ENCODE measurements around the gene ATP2A3.

ATP2A3 gene

DNA sequence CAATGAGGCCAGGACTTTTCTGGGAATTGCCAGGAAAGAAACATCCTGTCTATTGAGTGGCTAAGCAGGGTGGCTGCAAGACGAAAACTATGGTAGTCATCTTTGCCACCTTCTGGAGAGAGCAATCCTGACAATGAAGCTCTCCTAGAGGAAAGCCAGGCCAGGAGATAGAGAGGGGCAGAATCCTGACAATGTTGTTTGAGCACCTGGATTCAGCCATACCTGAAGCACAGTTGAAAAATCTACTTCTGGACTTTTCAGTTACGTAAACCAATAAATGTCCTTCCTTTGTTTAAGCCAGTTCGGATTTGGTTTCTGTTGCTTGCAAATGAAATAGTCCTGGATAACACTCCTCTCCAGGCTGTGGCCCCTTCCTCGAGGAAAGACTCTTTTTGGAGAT lies 57.4 kb downstream of the ATP2A3 start:
- DNase-seq: no peak

DNA sequence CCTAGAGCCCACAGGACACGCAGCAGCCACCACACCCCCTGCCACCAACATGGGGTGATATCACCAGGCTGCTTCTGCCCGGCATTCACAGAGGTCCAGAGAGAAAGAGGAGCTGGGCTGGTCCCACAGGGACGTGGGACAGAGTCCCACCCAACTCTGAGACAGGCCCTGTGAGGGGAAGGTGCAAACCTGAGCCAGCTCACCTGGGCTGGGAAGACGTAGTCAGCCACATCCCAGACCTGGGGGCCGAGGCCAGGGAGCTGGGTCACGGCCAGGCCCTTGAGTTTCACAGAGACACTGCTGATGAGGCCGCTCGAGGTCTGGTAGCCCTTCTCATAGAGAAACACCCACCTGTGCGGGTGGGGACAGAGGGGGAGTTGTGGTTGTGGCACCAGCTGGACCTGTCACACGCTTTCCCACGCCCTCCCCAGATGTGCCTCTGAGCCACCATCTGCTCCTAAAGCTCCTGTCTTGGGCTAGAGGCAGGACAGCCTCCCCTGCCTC lies 59.2 kb downstream of the ATP2A3 start:
- no peak for DNase-seq

DNA sequence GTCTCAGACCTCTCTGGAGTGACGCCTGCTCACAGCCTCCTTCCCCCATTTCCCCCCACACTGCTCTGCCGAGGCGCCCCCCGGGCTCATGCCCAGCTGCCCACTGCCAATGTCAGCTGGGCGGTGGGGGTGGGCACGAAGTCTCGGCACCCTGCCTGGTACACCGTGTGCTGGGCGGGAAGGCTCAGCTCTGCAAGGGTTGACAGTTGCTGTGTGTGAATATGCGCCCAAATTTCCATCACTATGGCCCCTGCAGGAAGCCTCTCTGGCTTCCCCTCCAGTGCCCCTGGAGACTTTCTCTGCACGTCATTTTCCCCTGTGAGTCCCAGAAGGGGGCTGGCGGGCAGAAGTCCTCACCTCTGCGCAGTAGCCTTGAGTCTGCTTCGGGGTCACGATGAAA lies 59.7 kb downstream of the ATP2A3 start:
- DNase-seq: no peak

DNA sequence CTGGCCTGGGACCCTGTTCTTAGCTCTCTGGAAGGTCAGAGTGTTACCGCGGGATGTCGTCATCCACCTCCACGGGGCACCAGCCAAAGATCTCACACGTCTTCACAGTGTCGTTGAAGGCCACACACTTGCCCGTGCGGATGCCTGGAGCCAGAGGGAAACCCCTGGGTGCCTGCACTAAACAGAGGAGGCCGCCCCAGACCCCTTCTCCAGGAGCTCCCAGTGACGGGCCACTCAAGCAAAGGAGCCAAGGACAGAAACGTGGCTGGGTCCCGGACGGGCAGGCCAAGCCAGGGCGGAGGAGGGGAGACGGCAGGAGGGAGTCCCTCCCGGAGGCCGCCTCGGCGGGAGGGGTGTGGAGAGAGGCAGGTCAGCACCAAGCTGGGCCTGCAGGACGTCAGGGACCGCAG lies 60.4 kb downstream of the ATP2A3 start:
- no peak for DNase-seq

DNA sequence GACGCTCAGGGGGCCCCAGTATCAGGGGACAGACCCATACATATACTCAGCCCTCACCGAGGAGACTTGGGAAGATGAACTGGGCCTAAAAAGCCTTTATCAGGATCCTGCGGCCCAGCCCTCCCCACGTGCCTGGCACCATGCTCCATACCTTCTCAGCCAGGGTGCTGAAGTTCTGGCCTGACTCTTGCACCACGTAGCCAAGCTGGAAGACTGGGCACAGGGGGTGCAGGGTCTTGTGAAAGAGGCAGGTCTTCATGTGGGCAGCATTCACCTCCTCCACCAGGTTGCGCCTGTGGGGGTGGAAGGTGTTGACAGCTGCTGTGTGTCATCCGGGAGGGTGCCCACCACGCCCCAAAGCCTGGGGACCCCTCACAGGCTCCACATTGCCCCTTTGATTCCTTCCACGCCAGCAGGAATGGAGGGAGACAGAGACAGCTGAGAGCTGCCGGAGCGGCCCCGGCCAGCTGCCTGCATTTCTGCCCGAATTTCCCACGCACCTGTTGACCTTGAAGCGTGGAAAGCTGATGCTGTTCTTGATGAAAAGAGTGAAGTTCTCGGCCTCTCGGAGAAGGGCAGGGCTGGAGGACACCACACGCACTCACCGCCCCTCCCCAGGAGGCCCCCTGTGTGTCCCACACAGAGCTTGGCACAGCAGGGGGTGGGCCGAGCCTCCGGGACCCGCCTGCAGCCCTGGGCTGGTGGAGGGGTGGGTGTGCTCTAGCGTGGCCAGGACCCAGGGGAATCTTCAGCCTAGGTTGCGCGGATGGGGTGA lies 61.0 kb downstream of the ATP2A3 start:
- no peak for DNase-seq

DNA sequence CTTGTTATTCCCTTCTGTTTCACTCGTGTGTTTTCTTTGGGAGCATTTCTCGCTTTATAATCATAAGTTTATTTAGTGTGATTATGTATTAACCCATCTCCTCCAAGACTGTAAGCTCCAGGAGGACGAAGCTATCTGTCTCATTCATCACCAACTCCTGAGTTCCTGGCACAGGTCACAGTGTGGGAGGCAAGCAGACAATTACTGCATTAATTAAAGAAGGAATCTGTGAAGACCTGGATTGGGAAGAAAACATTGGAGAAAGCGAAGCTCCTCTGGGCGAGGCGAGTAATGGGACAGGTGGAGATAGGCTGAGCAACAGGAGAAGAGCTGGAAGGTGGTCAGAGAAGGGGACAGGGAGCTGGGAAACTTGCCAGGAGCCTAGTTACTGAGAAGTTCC lies 63.6 kb downstream of the ATP2A3 start:
- no peak for DNase-seq

DNA sequence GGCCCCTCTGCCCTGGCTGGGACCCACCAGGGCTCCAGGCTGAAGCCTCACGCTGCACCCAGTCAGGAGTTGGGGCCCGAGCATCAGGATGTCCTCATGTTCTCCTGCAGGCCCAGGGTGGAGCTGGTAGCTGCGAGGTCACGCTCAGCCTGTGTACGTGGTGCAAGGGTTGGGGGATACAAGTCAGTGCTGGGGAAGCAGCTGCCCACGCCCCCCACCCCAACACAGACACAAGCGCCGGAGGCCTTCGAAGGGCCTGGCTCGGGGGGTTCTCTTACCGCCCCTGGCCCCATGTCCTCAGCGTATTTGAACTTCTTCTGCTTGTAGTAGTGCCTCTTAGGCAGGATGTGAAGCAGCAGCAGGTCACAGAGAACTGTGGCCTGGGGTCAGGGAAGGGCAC lies 66.5 kb downstream of the ATP2A3 start:
- no peak for DNase-seq

DNA sequence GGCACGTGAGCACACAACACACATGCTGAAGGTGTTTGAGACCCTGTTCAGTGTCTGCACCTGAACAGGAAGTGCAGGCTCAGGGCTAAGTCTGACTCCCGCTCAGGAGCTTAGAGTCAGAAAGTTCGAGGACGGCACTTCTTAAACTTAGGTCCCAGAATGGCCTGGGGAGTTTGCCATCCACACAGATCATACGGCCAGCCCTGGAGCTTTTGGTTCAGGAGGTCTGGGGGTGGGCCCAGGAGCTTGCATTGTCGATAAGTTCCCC lies 67.3 kb downstream of the ATP2A3 start:
- DNase-seq: no peak

DNA sequence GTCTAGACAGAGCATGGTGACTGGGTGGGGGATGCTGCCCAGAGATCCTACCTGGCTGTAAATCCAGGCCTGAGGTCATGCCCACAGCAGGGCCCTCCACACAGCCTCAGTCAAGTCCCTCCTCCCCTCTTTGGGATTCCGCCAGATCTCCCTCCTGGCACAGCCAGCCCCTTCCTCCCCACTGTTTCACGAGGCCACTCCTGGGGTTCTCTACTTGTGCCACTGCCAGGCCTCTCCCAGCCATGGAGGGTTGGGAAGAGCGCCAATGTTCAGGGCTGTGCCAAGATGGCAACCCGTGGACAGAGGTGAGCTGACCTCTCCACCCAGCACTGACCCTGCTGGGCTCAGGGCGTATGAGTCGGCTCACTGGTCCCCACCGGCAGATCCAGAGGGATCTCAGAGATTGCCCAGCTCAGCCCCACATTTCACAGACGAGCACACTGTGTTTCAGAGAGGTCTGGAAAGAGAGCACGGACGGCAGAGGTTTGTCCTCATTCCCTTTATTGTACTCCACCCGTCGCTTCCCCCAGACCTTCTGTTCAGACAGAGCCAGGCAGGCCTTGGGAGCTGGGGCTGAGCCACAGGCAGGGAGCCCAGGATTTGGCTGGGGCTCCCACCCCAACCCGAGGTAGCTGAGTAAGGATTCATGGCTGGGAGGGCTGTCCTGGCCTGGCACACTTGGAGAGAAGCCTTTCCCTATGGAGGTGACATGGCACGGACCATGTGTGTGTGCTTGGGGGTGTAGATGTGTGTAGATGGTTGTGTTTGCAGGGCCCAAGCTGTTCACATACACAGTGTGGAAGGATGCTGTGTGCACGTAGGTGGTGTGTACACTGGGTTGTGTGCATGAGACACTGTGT lies 67.9 kb downstream of the ATP2A3 start:
- no peak for DNase-seq

DNA sequence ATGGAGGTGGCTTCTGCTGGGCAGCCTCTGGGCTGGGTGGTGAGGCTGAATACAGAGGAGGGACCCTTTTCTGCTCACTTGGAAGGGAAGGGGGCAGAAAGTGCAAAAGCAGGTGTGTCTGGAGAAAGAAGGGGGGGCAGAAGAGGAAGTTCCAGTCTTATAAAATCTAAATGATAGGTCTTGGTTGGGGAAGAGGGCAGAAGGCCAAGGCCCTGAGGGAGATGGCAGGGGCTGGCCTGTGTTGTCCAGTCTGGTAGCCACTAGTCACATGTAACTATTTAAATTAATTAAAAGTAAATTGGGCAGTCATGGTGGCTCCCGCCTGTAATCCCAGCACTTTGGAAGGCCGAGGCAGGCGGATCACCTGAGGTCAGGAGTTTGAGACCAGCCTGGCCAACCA lies 68.9 kb downstream of the ATP2A3 start:
- DNase-seq: no peak

DNA sequence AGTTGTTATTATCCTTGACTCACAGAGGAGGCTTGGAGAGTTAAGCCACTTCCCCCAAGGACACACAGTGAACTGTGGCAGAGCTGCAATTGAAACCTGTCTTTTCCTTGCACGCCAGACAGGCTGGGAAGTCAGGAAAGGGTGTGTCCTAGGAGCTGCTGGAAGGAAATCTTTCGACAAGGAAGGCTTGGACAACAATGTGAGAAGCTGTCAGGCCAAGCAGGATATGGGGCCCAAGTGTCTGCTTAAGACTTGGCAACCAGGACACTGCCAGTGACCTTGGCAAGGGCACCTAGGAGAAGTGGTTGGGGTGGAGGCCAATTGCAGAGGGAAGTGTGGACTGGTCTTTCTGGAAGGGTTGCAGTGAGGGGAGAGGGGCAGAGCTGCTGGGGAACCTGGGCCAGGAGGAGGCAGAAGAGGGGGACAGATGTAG lies 69.3 kb downstream of the ATP2A3 start:
- DNase-seq: no peak

DNA sequence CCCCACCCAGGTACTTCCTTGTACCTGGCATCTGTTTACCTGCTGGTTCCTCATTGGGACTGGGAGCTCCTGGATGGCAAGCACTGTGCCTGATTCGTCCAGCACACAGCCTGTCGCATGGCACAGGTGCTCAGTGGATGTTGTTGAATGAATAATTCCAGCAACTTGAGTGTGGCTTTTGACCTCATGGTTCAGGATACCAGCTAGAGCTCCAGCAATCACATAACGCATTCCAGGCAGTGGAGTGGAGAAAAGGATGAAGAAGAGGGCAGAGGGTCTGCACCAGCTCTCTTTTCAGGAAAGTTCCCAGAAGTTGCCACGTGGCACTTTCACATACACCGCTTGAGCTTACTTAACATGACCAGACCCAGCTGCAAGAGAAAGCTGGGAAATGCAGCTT lies 70.0 kb downstream of the ATP2A3 start:
- no peak for DNase-seq

DNA sequence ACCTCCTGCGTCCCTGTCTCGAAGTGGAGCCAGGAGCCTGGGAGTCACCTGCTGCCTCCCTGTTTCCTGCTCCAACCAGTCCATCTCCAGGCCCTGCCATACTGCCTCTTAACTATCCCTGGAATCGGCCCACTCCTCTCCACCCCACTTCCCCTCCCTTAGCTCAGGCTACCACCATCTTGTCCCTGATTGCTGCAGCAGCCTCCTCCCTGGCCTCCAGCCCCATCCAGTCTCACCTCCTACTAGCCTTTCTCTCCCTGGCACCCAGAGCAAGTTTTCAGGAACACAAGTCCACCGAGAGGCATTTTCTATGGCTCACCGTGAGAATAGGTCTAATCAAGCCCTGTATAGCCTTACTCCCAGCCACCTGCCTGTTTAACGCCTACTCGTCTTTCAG lies 70.5 kb downstream of the ATP2A3 start:
- DNase-seq: no peak

DNA sequence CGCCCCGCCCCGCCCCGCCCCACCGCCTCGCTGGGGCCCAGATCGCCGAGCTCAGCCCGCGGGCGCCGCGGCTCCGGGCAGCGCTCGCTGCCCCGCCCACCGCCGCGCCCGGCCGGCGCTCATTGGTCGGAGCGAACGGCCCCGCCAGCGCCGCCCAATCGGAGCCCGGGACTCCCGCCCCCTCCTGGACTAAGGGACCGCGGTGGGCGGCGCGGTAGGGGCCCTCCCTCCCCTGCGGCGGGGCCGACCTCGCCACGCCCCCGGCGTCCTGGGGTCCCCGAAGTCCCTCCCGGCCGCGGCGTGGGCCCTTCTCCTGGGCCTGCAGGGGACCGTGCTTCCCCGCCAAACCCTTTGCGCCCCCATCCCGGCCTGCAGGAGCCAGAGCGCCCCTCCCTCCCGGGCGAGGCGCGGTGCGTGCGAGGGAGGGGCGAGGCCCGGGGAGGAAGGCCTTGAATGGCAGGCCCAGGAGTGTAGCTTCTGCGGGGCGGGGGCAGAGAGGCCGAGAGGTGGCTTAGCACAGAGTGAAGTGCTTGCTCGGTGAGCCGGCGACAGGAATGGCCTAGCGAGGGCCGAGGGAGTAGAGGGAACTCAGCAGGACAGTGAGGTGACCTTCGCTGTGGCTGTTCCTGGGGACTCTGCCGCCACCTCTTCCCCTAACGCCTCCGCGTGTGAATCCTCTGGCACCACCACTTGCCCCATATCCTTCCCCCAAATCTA lies 71.1 kb downstream of the ATP2A3 start, which contains the start of gene CAMKK1:
Gene CAMKK1, minus strand, starts transcription at position 51 of the 717 bp plus-strand sequence. CDS start 7,366 bp downstream, outside the sequence.
- DNase-seq: peak; percentile 87

DNA sequence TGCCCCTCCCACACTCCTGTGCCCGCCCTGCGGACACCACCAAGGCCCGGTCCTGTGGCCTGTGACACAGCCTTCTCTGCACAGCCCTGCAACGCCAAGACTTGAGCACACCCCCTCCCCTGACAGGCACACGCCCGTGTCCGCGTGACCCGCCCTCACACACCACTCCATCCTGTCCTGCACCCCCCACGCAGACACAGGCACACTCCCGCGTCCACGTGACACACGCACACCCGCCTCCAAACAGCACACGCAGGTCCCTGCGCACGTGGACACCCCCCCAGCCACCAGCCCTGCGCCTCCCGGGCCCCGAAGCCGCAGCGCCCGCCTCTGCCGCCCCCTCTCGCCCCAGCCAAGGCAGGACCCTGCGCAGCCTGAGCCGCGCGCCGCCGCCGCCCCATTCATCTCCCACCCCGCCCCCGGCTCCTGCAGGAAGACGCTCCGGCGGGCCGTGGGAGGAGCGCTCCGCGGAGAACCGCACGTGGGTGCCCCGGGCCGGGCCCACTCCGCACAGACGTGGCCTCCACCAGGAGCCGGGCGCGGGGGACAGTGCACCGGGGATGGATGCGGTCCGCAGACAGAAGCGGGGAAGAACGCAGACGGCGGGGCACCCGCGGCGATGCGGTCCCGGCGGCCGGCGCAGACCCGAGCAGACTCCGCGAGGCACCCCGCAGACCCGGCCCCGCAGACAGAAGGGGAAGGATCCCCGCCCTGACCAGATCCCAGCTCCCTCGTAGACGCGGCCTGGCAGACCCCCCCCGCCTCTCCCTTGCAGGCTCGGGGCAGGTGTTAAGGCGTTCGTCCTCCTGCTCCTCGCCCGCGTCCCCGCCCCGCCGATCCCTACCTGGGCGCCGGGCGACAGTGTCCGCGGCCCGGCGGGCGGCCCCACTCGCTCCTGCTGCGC lies 71.9 kb downstream of the ATP2A3 start:
- DNase-seq: peak; percentile 19

DNA sequence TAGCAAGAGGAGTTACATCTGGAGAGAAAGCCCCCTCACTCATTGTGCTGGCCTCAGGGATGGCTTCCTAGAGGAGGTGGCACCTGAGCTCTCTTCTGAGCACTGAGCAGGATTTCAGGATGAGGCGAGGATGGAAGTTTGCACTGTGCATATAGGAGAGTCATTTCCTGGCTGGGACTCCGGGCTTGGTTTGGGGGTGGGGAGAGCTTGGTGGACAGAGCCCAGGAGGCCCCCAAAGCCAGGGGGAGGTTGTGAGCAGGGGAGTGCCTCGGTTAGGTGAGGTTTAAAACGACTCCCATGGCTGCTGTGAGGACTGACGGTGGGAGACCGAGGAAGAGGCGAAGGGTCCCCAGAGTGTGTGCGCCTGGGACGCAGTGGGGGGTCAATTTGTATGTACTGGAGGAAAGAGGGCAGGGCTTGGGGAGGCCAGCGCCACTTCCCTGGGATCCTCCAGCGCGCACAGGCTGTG lies 72.6 kb downstream of the ATP2A3 start:
- no peak for DNase-seq

DNA sequence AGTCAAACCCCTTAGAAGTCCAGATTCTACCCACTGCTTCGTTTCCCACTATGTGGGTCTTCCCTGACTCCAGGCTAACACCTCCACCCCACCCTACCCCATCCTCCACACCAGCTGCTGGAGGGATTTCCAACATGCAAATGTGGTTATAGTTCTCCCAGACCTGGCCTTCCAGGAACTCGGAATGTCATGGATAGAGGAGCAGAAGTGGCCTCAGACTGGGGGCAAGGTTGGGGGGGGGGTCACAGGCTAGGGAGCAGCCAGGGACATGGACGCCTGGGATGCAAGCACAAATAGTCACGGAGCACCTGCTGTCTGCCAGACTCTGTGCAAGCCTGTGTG lies 73.4 kb downstream of the ATP2A3 start:
- DNase-seq: no peak

DNA sequence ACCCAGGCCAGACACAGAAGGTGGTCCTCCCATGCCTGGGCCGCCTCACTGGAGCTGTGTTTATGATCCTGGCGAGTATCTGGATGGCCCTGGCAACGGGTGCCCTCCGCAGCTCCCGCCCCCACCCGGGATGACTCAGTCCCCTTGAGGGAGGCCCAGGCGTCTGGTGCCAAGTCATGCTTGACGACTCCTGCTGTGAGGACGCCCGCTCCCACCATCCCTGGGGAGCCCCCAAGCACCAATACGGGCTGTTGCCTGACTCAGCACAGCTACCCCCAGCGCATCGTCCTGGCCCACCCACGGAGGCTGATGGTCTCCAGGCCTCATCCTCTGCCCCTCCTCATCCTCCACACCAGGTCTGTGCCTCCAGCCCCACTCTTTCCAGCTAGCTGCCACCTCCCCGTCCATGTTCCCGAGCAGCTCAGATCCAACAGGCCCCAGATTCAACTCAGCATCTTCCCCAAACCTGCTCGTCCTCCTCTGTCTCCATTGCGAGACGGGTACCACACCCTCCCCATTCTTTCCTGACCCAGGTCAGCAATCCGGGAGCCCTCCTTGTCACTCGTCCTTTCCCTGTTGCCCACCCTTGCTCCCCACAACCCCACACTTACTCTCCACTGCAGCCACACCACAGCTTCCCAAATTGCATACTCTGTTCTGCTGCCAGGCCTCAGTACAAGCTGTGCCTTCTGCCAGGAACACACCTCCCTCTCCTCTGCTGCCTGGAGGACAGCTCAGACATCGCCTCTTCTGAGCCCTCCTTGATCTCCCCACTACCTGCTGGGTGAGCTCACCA lies 74.0 kb downstream of the ATP2A3 start:
- DNase-seq: no peak

DNA sequence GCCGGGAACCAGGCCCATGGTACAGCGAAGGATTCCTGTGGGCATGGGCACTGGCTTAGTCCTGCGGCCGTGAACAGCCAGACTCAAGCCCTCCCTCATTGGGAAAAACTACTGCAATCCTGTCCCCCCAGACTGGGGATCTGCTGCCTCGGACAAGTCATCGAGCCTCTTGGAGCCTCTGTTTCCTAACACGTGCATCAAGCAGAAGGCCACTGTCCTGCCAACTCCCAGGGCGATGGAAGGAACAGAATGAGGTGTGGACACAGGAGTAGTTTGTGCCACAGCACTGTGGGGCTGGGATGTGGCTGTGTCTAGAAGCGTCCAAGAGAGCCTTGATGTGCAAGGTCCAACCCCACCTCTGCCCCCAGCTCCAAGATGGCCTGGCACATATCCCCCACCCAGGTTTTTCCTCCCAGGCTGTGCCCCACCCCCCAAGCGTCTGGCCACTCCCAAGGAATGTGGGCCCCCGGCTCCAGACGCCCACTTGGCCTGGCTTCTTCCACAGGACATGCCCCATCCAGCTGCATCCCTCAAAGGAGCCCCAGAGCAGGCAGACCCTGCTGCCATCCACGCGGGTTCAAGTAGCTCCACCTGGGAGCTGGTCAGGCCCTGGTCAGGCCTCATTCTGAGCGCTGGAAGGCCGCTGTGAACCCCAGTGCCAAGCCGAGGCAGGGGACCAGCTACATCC lies 74.8 kb downstream of the ATP2A3 start:
- DNase-seq: no peak

DNA sequence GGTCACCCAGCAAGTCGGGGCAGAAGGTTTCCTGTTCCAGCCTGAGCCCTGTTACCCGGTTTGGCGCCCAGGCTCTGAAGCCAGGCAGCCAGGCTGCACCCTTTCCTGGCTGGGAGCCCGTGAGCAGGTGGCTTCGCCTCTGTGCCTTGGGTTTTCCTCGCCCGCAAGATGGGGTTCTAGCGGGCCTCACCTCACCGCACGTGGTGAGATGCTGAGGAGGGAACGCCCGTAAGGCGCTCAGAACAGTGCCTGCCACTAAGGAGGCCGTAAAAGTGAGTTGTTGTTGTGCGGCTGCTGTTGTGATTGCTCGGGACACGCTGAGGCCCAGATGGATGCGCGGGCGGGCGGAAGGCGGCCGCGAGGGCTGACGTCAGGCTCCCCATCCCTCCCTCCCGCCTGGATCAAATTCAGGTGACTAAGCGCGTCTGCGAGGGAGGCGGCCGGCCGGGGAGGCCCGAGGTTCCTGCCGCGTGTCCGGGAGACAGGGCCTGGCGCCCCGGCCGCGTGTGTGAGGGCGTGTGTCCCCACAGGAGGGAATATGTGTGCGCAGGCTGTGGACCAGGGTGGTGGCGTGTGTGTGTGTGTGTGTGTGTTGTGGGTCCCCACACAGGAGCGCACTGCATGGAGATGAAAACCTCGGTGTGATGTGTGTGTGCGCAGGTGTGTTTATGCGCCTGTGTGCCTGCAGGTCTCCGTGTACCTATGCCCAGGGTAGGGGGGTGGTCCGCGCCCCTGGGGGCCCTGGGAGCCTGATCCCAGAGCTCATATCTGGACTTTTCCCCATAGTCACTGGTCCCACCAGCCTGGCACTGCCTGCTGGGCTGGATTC lies 75.7 kb downstream of the ATP2A3 start:
- DNase-seq: no peak

All from NCI-H1105 treated with DMSO at 0.1 percent for 48 hours (cell line).